Stimulated activated CD8-positive, alpha-beta memory T cell treated with anti-CD3 and anti-CD28 coated beads, Interleukin-7, amount 100 ng/mL, for 48 hours (primary cell): ENCODE results near the gene ZNF750.

Experiments
- DNase-seq, 2 donors: peaks; one replicate each; pipeline ENCODE4 v3.0.0-alpha.2; 2020; ENCODE audit warnings: low read depth in 1 of 2; ENCODE audit errors: extremely low read depth in 1 of 2

Gene ZNF750

DNA sequence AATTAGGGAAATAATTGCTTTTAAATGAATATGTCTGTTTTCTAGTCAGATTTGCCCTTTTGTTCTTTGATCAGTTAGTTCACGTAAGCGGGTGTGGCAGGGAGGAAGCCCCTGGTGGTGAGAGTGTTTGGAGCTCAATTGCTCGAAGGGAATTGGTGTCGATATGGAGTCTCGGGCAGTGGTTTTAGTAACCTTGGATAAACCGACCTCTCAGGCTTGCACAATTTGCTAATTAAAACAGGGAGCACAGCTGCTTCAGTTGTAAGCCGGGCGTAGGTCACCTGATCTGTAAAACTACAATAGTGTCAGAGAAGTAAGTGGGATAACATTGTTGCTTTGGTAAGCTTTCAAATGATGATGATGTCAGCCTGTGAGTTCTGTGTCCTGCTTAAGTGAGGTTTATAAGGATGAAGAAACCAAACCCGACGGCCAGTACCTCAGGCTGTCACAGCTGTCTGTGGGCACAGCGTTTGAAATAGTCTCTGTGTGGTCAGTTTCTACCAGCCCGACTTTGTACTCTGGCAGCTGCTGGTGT lies 2.9 kb downstream of the ZNF750 start:
- DNase-seq: no peak

DNA sequence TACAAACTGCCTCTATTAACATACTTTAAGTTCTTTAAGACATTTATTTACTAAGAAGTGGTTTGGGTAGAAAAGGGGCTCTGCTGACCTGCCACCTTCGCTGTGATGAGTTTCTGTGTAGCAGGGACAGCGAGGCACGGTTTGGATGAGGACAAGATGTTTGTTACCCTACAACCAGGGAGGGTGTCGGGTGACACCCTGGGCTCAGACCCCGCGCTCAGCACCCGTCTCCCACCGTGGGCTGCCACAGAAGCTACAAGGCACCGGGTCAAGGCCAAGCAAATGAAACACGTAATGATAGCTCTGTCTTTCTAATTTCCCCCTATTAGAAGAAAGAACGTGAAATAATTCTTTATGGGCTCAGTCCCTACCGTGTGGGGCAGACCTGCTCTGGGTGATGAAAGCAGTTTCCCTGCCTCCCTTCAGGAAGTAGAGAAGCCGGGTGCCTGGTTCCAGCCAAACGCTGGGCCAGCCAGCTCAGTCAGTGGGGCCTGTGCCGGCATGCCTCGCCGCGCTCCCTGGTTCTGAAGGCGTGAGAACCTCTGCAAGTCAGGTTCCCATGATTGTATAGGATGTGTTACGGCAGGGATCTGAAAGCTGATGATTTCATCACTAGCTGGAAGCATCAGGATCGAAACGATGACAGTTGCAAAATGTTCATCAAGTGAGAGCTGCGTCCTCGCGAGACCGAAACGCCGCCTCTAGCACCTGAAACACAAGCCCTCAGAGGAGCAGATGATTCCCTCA lies 3.9 kb downstream of the ZNF750 start:
- DNase-seq: no peak

DNA sequence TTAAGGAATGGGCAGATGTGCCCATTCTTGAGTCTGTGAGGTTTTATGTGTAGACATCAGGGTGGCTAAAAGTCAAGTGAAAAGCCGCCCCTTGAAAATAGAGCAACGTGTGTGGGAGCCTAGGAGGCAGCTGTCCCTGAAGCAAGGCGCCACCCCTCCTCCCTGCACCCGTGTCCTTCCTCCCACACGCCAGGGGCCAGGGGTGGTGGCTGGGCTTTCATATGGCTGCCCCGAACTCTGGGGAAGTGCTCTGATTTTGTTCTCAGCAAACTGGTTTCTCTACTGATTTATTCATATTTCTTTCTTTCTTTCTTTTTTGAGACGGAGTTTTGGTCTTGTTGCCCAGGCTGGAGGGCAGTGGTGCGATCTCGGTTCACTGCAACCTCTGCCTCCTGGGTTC lies 4.7 kb downstream of the ZNF750 start:
- DNase-seq: no peak

DNA sequence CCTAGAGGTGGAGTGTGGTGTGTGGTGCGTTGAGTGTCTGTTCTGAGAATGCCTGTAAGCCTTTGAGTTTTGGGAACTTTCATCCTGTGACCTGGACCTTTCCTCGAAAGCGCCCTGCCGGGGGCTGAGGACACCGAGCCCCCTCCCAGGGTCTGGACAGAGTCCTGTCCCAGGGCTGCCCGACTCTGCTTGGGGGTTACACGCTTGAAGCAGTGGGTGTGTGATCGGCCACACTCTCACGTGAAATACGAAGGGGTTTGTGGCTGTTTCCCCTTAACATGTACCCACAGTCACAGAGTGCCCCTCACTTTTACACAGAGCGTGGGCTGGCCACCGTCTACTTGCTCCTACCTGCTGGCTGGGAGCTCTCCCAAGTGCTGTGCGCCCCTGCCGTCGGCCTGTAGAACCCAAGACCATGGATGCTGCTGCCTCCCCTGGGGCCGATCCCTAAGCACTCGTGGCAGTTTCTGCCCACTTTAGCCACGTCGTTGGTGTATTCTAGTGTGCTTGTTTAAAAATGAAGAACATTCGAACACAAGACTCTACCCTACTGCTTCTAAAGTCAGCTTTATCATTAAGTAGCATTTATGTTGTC lies 6.8 kb downstream of the ZNF750 start:
- no peak for DNase-seq

DNA sequence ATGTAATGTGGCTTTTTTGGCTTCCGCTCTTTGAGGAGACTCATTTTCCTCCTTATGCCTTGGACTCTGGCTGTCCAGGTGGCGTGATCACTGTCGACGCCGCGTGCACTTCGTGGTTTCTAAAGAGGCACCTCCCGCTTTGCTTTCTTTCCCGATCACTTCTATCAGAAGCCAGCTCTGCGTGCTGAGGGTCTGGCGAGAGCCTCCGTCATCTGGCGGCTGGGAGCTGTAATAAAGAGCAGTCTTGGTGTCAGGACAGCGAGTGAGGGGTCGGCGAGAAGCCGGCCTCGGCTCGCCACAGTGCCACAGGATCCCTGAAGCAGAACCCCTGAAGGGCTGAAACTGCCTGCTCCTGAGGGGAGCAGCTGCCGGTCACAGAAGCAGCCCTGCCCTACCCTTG lies 7.4 kb downstream of the ZNF750 start:
- no peak for DNase-seq

DNA sequence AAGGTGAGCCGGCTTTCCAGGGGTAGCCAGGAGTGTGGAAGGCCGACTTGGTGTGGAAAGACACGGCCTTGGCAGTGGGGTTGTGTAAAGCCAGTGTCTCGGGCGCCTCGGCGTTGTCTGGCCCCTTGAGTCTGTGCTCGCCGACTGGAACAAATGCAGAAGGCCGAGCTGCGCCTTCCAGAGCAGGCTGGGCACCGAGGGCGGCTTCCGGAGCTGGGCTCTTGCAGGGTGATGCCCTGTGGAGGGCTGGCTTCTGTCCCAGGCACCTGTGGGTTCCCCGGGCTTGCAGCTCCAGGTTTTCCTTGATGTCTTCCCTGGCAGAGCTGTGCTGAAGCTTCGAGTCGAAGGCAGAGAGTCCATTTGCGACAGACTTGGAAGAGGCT lies 8.0 kb downstream of the ZNF750 start:
- no peak for DNase-seq

DNA sequence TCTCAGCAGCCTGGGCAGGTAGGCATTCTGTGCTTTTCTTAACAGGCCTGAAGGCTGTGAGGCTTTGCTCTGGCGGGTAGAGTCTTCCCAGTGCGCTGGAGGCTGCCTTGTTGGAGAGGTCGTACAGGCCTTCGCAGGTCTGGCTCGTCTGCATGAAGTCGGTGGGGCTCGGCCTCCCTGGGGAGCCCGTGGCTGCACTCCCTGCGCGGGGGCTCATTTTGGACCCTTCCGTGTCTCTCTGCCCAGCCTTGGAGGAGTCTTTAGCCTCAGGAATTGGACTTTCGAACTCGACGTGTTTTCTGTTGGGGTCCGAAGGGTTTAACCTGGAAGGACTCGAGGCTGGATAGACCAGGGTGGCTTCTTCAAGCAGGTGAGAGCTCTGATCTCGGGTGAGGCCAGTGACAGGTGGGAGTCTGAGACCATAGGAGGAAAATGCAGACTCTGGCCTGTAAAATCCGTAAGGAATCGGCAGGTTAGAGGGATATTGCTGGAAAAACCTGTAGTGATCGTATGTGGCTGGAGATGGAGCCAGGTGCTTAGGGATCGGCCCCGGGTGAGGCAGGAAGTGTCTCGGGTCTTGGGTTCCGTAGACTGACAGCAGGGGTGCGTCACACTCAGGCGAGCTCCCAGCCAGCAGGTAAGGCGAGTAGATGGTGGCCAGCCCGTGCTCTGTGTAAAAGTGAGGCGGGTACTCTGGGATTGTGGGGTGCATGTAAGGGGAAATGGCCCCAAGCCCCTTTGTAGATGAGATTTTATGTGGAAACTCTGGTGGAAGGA lies 8.6 kb downstream of the ZNF750 start:
- DNase-seq: no peak

DNA sequence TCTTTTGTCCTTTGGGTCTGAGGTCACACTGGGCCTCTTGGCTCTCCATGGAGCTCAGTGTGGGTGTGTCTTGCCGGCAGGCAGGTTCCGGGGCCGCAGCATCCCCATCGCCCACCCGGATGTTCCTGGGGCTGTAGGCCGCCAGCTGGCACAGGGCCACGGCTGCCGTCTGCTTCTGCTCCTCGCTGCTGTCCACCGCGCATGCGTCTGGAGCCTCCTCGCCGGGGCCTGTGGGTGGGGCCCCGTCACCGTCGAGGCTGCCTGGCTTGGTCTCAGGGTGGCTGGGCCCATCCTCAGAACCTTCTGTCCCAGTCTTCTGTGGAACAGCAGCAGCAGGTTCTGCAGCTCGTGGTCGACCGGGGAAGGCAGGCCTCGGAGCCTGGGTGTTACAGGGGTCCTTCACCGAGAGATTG lies 9.6 kb downstream of the ZNF750 start:
- no peak for DNase-seq

DNA sequence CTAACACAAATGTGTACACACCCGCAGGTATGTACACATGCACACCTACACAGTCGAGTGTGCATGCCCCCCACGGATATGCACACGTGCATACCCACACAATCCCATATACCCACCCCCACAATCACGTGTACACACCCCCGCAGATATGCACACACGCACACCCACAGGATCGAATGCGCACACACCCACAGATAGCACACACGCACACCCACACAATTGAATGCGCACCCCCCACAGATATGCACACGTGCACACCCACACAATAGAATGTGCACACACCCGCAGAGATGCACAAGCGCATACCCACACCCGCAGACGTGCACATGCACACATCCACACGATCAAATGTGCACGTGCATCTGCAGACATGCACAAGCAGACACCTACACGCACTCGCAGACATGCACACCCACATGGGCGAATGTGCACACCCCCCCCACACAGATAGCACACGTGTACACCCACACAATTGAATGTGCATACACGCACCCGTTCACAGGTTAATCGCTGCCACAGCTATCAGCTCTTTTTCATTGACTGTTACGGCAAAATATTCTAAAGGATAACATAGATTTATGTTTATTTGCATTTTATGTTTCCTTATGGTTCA lies 10.8 kb downstream of the ZNF750 start:
- no peak for DNase-seq

DNA sequence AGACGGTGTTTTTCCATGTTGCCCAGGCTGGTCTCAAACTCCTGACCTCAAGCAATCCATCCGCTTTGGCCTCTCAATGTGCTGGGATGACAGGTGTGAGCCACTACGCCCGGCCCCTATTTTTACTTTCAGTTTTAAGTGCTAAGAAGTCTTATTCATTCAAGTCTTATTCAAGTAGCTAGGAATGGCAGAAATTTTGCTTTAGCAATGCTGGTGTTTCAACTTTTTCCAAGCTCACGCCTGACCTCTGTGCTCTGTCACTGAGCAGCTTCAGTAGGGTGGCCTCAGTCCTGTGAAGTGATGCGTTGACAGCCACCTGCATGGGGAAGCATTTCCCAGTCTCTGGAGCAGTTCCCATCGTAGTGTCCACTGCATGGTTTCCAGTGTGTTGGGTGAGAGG lies 12.9 kb downstream of the ZNF750 start:
- no peak for DNase-seq

DNA sequence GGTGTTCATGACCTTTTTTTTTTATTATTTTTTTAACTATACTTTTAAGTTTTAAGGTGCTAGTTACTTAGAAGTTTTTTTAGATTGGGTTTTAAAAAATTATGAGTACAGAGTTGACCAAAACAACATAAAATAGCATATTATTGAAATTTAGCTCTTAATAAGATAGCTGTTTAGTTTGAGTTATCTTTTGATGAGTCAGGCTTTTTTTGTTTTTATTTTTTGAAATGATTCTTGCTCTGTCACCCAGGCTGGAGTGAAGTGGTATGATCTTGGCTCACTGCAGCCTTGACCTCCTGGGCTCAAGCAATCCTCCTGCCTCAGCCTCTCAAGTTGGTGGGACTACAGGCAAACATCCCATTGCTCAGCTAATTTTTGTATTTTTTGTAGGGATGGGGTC lies 13.6 kb downstream of the ZNF750 start:
- no peak for DNase-seq

DNA sequence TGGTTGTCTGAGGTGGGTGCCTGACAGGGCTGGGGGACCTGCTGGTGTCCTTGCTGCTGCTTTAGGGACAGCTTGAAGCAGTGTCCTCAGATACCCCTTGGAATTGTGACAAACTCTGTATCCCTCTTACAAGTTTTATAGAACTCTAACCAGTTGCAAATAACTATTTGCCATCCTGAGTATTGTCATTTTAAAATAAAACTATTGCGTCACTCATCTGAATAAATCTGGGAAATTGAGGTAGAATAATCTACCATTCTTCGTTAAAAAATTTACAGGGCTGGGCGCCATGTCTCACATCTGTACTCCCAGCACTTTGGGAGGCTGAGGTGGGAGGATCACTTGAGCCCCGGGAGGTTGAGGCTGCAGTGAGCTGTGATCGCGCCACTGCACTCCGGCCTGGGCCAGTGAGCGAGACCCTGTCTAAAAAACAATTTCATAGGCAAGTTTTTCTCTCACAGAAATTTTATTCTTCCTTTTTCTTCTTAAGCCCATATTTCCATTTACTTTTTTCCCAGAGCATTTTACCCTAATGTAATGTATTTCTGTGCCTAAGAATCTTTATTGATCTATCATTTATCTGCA lies 14.2 kb downstream of the ZNF750 start:
- DNase-seq: no peak

DNA sequence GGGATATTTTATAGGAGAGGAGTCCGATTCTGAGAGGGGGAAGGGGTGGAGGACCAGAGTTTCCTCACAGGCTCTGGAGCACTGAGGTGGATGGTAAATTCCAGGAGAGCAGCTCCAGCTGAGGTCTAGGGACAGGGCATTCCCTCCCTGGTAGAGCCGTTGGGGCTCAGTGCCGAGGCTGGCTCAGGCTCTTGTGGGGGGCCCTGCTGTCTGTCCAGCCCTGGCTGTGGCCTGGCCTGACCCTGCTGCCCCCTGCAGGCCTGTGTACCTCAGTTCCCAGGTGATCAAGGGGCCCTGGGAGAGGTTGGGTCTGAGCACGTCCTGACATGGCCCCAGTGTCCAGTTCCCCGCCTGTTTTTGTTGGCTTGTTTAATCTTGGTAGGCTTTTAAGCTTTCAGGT lies 16.8 kb downstream of the ZNF750 start:
- no peak for DNase-seq

DNA sequence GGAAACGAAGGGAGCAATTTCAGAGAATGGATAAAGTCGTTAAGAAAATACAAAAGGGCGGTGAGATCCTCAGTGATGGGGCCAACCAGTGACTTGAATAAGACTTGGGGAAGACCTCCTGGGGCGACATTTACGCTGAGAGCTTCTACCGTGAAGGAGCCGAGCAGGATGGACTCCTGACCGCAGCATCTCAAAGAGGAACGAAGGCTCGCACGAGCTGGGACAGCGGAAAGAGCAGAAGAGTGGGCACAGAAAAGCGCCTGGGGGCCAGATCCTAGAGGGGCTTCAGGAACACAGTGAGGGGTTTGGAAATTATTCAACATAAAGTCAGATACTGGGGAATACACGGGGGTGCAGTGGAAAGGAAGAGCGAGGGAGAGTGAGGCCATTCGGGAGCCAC lies 17.5 kb downstream of the ZNF750 start:
- DNase-seq: no peak

DNA sequence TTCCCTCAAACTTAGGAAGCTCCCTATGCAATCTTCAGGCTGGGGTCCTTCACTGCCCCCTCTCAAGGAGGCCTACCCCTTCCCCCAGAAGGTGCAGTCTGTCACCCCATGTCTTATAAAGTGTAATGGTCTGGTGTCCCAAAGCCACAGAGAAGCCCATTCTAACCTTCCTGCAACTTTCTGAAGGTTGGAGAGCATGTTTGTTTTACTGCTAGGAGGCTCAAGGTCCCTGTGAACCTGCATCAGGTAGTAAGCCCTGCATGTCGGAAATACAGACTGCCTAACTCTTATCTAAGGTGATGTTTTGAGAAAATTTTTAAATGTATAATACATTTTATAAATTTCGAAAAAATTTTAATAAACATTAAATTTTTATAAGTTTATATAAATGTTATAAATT lies 18.3 kb downstream of the ZNF750 start:
- DNase-seq: no peak

DNA sequence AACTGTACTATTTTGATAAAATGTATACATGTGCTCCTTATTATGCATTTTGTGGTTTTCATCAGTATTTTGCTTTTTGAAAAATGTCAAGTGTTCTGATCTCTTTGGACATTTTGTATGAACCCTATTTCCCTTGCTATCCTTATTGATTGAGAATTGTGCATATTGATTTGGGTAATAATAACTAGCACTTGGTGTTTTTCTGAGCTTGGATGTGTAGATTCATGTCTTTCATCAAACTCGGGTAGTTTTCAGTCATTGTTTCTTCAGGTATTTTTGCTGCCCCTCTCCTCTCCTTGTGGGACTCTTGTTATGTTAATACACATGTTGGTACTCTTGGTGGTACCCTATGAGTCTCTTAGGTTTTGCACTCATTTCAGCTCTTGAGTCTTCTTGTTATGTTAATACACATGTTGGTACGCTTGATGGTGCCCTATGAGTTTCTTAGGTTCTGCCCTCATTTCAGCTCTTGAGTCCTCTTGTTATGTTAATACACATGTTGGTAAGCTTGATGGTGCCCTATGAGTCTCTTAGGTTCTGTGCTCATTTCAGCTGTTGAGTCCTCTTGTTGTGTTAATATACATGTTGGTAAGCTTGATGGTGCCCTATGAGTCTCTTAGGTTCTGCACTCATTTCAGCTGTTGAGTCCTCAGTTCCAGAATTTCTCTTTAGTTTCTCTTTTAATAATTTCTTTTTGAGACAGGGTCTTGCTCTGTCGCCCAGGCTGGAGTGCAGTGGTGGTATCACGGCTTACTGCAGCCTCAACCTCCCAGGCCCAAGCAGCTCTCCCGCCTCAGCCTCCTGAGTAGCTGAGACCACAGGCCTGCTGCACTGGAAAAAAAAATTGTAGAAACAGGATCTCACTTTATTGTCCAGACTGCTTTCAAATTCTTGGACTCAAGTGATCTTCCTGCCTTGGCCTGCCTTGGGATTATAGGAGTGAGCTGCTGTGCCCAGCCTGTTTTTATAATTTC lies 19.3 kb downstream of the ZNF750 start:
- no peak for DNase-seq

DNA sequence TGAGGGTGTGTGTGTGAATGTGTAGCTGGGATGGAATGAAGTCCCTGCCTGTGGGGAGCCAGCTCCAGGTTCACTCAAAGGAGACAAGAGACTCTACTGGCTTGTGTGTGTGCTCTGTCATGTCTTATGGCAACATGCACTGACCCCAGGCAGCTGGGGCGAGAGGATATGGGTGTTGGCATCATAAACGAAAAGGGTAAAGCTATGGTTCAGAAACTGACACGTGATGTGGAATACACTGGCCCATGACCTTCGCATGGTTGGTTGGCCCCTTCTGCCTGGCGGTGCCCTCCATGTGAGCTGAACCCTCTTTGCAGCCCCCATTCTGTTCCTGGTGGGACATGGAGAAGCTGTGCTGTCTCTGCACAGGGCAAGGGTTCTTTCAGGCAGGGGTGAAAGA lies 21.9 kb downstream of the ZNF750 start:
- no peak for DNase-seq

DNA sequence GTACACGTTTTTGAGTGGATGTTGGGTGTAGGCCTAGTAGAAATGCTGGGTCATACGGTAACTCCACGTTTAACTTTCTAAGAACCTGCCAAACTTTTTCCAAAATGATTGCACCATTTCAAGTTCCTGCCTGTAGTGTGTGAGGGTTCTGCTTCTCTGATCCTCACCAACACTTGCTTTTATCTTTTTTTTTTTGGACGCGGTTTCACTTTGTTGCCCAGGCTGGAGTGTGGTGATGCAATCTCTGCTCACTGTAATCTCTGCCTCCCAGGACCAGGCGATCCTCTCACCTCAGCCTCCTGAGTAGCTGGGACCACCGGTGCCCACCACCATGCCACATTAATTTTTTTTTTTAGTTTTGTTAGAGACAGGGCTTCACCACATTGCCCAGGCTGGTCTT lies 23.5 kb downstream of the ZNF750 start:
- DNase-seq: no peak

DNA sequence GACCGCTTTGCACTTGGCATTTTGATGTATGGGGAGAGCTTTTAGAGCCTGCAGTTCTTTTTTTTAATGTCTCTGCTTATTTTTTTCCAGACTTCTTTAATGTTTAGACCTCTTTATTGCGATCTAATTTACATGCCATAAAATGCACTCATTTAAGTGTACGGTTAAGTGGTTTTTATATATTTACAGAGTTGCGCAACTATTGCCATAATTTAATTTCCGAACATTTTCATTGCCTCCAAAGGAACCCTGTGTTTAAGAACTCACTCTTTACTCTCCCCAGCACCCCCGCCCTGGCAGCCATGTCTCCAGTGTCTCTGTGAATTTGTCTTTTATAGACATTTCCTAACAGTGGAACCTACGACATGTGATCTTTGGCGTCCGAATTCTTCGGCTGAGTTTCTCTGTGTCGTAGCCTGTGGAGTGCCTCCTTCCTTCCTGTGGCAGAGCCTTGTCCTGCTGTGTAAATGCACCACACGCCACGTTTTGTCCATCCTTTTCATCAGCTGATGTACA lies 24.0 kb downstream of the ZNF750 start:
- DNase-seq: no peak

DNA sequence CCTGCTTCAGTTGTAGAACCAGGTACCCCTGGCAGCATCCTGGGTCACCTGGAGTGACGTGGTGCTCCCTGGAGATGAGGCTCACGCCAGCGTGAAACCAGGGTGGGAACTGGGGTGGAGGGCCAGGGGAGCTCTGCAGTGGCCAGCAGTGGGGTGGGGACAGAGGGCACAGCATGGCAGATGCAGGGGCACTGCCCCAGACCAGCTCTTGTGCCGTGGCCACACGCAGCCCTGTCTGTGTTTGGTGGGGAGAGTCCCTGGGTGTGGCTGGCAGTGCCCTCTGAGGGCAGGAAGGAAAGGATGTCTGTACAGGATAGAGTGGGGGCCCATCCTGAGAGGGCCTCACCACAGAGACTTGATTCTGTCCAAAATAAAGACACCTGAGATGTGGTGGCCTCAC lies 24.5 kb downstream of the ZNF750 start:
- no peak for DNase-seq
